ENCODE data around the gene CCNB1IP1.
"Not testable (repeated sequence)": the region's sequence is repeated elsewhere in the genome, so short reads cannot be mapped to it uniquely, and the experiment has no call there.

CCNB1IP1 gene

DNA sequence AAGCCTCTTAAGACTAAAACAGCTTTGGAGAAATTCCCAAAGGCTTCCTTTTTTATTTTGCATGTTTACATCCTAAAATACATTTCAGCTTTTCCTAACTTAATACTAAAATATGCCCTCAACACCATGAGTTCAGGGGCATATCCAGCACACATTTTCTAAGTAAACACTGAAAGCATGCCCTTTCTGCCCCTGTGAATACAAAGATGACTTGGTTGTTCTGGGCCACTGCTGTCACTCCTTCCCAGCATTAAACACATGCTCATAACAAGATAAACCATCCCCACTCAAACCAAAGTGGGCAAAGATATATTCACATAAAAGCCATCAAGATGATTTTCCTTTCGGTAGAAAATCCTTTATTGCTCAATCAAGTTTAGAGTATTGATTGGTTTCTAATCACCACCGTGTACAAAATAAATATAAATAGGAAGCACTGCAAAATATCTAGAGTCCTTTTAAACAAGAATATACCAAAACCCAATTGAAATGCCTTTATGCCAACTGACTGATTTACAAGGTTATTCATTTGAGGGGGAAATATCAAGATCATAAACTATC lies 1.9 kb downstream of the CCNB1IP1 start:
- DNase-seq, result no peak

DNA sequence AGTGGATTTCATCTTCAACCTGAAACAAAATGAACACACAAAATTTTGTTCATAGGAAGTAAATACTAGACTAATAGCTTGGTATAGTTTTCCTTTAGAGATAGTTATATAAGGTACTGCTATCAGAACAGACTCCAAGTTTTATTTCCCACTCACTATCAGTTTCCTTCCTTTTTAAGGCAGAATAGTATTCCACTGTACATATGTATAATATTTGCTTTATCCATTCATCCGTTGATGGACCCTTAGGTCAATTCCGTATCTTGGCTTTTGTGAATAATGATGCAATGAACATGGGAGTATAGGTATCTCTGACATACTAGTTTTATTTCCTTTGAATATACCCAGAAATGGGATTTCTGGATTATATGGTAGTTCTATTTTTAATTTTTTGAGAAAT lies 3.7 kb downstream of the CCNB1IP1 start:
- DNase-seq, result no peak

DNA sequence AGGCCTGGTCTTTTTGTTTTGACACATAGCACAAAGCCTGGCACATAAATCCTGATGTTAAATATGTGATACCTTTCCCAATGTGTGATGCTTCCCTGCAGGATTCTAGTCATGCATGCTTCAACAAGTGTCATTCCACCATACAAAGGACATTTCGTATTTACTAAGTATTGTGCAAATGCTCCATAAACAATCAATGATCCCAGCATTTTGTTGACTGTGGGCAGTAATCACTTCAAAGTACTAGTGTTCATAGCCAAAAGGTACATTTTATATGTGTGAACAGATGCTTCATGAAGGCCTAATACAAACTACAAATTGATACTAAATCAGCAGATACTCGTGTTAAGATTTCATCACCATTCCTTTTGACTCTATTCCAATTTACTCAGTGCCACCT lies 4.4 kb downstream of the CCNB1IP1 start:
- DNase-seq, result no peak

- DNase-seq, result peak; percentile 58
These were observed 5.8 kb downstream of the CCNB1IP1 start for GRCh38 chr14:20327005-20327869.

- no peak for DNase-seq
These were observed 15.4 kb downstream of the CCNB1IP1 start for GRCh38 chr14:20317720-20318119.

- DNase-seq, result no peak
These were observed 19.1 kb downstream of the CCNB1IP1 start for GRCh38 chr14:20314026-20314425.

DNA sequence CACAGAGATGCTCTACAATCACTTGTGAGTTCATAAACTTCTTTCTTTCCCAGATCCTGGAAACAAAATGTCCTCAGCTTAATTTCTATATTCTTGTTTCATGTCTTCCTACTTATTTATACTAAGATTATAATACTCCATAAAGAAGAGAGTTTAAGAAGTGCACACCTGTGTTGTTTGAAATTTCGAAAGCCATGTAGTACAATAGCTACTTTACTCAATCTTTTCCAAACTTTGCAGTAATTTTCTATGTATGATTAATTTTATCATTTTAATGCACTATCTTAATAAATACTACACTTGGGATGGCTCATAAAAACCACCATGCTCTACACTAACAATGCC lies 27.0 kb downstream of the CCNB1IP1 start:
- DNase-seq, result no peak

- DNase-seq, result peak; percentile 81
These were observed 27.6 kb downstream of the CCNB1IP1 start, which contains the start of gene TTC5 for GRCh38 chr14:20305265-20306078. TTC5 (minus strand) TSS chr14:20305951; CDS start chr14:20305937, 14 bp downstream.

GRCh38 chr14:20302042-20302755 lies 30.9 kb downstream of the CCNB1IP1 start:
- no peak for DNase-seq

- no peak for DNase-seq
These were observed 38.0 kb downstream of the CCNB1IP1 start for GRCh38 chr14:20295067-20295466.

DNA sequence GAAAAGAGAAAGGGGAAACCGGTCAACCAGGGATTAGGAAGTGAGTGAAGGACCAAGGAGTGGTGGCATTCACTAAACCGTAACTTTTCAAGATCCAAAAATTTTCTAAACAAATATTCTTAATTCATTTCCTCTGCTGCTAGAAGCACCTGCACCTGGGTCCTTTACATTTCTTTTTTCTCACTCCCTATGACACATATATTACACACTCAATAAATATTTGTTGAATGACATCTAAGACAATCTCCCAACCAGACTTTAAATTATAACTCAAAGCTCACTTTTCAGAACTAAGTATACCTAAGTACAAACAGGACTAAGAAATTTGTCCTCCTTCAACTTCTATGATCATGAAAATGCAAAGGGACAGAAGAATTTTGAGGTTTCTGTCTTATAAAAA lies 38.4 kb downstream of the CCNB1IP1 start:
- DNase-seq, result no peak

GRCh38 chr14:20281998-20282397 lies 51.1 kb downstream of the CCNB1IP1 start:
- not testable (repeated sequence) for DNase-seq

GRCh38 chr14:20280265-20280664 lies 52.8 kb downstream of the CCNB1IP1 start:
- DNase-seq, result not testable (repeated sequence)

- no peak for DNase-seq
These were observed 54.7 kb downstream of the CCNB1IP1 start for GRCh38 chr14:20278414-20278813.

DNA sequence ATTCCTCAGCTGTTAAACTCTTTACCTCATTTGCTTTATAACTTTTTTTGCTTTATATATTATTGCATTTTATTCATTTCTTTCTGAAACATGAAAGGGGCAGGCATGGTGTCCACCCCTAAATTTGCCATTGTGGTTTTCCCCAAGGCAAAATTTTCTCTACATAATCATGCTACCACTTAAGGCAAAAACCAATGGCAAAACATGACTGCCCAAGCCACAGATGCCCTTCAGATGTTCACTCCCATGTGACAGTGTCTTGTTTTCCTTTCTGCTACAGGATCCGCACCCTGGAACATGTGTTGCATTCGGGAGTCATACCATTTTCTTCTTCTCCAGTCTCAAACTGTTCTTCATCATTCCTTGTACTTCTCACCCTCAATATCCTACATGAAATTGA lies 55.7 kb downstream of the CCNB1IP1 start:
- DNase-seq, result no peak

- DNase-seq, result no peak
These were observed 59.0 kb downstream of the CCNB1IP1 start for GRCh38 chr14:20274062-20274461.

DNA sequence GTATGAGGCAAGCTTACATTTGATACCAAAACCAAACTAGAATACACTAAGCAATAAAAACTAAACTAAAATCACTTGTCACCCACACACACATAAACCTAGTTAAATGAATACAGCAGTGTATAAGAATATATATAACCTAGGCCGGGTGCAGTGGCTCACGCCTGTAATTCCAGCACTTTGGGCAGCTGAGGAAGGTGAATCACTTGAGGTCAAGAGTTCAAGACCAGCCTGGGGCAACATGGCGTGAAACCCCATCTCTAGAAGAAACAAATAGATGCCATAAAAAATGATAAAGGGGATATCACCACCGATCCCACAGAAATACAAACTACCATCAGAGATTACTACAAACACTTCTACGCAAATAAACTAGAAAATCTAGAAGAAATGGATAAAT lies 68.7 kb downstream of the CCNB1IP1 start:
- not testable (repeated sequence) for DNase-seq

GRCh38 chr14:20262642-20263128 lies 70.4 kb downstream of the CCNB1IP1 start:
- DNase-seq, result no peak

Data from NCI-H774 (cell line).